HL-60 (cell line): ENCODE measurements around the gene DLX3.

Experiments used
- DNase-seq, 2 experiments: peaks; one replicate each; pipeline ENCODE4 v3.0.0-alpha.2; 2010 to 2020; ENCODE audit warnings: low read depth in 1 of 2, low spot score in 1 of 2
- H3K27ac ChIP-seq: fragments of 250-450 bp; sonication (Bioruptor Pico); replicated peaks from 2 replicates; pipeline ENCODE4 v1.5.1; 2020; ENCODE audit warnings: mild to moderate bottlenecking, moderate library complexity
- H3K27me3 ChIP-seq: fragments of 250-450 bp; sonication (Bioruptor Pico); 2 replicates; pipeline ENCODE4 v1.5.1; 2021; ENCODE audit warnings: mild to moderate bottlenecking, moderate library complexity; ENCODE audit not compliant: insufficient read depth, poor library complexity, severe bottlenecking
- H3K4me3 ChIP-seq: replicated peaks from 2 replicates; pipeline ENCODE4 v1.5.1; 2011; ENCODE audit warnings: mild to moderate bottlenecking, control low read depth, low read length; ENCODE audit not compliant: insufficient read depth
- GABPA ChIP-seq: IDR thresholded peaks from 2 replicates; pipeline ENCODE4 v1.6.1; 2012; ENCODE audit warnings: low read depth
- POLR2AphosphoS5 ChIP-seq: IDR thresholded peaks from 2 replicates; pipeline ENCODE4 v1.6.1; 2012; ENCODE audit warnings: low read depth
- SPI1 ChIP-seq: IDR thresholded peaks from 2 replicates; pipeline ENCODE4 v1.6.1; 2012; ENCODE audit warnings: low read depth, mild to moderate bottlenecking, borderline replicate concordance
- TF ChIP-seq, protein P1 (sequence below): IDR thresholded peaks from one replicate; pipeline ENCODE4 v1.5.1; 2011; ENCODE audit warnings: low read length, control low read depth, inconsistent platforms; ENCODE audit not compliant: insufficient read depth
- TF ChIP-seq, protein P2 (sequence below): IDR thresholded peaks from 2 replicates; pipeline ENCODE4 v1.6.1; 2012; ENCODE audit warnings: low read depth; ENCODE audit not compliant: insufficient replicate concordance

The DLX3 gene

DNA sequence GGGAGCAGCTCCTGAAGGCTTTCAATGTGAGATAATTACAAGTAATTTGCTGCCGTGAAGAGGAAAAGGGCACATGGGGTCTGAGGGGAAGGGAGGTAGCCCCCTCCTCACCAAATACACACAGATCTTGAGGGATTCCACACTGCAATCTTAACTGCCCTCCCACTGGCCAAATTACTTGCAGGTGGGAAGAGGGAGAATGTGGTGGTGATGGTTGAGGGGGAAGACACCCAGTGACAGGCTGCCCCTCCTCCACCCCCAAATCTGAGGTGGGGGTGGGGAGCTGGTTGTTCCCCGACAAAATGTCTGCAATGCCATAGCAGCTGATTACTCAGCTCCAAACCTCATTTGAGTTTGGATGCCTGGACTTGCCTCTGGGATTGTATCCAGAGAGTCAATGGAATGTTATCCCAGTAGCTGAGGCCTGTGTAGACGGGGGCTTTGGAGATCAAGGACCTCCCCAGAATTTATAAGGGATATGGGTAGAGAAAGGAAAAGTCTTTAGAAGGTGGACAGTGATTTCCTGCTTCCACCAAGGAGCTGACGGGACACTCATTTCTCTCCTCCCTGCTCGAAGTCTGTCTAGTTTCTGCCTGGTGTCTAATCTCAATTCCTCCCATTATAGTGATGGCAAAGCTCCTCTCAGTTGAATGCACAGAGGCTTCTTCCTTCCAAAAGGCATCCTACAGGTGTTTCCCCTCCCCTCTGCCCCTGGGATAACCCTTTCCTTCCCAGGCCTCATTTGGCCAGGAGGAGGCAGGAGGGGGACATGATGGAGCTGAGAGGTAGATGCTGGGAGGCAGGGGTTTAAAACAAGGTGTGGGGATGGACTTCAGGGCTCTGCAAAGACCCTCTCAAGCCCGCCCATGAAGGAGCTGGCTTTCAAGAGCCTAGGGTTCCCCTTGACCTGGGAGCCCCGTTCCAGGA, 17.3 kb downstream of the DLX3 start:
- Histone ChIP-seq H3K4me3 (no peak overlapping the region), H3K27ac (no peak overlapping the region), H3K27me3 (peaks cover 29% of the 10 kb centered on the region)
- no peak for DNase-seq
- TF ChIP-seq POLR2AphosphoS5 = no peak
- TF ChIP-seq, protein P1, sequence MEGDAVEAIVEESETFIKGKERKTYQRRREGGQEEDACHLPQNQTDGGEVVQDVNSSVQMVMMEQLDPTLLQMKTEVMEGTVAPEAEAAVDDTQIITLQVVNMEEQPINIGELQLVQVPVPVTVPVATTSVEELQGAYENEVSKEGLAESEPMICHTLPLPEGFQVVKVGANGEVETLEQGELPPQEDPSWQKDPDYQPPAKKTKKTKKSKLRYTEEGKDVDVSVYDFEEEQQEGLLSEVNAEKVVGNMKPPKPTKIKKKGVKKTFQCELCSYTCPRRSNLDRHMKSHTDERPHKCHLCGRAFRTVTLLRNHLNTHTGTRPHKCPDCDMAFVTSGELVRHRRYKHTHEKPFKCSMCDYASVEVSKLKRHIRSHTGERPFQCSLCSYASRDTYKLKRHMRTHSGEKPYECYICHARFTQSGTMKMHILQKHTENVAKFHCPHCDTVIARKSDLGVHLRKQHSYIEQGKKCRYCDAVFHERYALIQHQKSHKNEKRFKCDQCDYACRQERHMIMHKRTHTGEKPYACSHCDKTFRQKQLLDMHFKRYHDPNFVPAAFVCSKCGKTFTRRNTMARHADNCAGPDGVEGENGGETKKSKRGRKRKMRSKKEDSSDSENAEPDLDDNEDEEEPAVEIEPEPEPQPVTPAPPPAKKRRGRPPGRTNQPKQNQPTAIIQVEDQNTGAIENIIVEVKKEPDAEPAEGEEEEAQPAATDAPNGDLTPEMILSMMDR = no peak
- TF ChIP-seq GABPA = no peak
- TF ChIP-seq, protein P2, sequence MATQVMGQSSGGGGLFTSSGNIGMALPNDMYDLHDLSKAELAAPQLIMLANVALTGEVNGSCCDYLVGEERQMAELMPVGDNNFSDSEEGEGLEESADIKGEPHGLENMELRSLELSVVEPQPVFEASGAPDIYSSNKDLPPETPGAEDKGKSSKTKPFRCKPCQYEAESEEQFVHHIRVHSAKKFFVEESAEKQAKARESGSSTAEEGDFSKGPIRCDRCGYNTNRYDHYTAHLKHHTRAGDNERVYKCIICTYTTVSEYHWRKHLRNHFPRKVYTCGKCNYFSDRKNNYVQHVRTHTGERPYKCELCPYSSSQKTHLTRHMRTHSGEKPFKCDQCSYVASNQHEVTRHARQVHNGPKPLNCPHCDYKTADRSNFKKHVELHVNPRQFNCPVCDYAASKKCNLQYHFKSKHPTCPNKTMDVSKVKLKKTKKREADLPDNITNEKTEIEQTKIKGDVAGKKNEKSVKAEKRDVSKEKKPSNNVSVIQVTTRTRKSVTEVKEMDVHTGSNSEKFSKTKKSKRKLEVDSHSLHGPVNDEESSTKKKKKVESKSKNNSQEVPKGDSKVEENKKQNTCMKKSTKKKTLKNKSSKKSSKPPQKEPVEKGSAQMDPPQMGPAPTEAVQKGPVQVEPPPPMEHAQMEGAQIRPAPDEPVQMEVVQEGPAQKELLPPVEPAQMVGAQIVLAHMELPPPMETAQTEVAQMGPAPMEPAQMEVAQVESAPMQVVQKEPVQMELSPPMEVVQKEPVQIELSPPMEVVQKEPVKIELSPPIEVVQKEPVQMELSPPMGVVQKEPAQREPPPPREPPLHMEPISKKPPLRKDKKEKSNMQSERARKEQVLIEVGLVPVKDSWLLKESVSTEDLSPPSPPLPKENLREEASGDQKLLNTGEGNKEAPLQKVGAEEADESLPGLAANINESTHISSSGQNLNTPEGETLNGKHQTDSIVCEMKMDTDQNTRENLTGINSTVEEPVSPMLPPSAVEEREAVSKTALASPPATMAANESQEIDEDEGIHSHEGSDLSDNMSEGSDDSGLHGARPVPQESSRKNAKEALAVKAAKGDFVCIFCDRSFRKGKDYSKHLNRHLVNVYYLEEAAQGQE = no peak
- no peak for TF ChIP-seq SPI1

DNA sequence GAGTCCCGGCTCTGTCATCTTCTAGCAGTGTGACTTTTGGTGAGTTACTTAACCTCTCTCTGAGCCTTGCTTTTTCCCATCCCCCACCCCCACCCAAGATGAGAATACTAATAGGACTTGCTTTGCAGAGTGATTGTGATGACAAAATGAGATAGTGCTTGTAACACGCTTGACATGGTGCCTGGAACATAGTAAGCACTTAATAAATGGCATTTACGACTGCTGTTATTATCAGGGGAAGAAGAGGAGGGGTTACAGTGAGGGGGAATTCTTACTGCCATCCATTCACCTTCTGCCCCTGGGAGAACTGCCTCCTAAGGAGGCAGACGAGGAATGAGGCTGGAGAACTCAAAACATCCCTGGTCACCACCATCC, 18.2 kb downstream of the DLX3 start:
- H3K4me3 ChIP-seq = no peak overlapping the region
- H3K27me3 ChIP-seq = peaks cover 38% of the 10 kb centered on the region
- no peak overlapping the region for H3K27ac ChIP-seq
- DNase-seq = no peak
- TF ChIP-seq, protein P1 = no peak
- TF ChIP-seq GABPA = no peak
- TF ChIP-seq SPI1 = no peak
- TF ChIP-seq, protein P2 = no peak
- no peak for TF ChIP-seq POLR2AphosphoS5

DNA sequence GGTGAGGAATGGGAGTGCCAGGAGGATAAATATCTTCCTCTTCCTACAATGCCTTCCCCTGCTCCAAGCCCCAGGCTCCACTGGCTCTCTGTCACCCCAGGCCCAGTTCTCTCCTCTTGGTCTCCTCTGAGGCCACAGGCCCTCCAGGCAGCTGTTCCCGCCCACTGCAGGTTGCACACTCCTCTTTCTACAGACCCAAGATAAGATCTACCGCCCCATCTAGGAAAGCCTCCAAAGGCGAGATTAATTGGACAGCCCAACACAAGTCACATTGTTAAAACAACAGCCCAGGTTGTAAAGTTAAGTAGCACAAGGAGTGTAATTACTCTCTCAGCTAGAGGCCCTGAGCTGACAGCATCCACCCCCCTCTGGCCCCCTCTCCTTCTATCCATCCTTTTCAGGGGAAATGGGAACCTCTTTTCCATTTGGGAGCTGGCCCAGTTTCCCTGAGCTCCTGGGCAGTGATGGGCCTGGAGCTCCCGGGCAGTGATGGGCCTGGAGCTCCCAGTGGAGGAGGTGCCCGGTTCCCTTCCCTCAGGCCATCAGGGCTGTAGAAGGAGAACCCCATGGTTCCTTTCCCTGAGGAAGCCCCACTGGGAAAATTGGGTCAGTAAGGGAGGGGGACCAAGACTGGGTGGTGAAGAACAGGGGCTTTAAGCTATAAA, 18.7 kb downstream of the DLX3 start:
- DNase-seq = no peak
- no peak overlapping the region for H3K27ac ChIP-seq
- H3K4me3 ChIP-seq = no peak overlapping the region
- H3K27me3 ChIP-seq = peaks cover 44% of the 10 kb centered on the region
- TF ChIP-seq GABPA (no peak), POLR2AphosphoS5 (no peak)
- TF ChIP-seq, protein P2 = no peak
